BLaER1 treated with 17β-estradiol and CSF1 and Interleukin-3, amounts not matched to agents 10 nM and 100 nM (cell line): ENCODE results near the gene CAMK2G.

Experiments used
- H3K27ac ChIP-seq, 11 experiments: shearing (Covaris generic); formaldehyde crosslinking; 2 replicates each; pipeline ENCODE4 v1.8.1; 2022
- H3K27me3 ChIP-seq, 11 experiments: shearing (Covaris generic); formaldehyde crosslinking; 2 replicates each; pipeline ENCODE4 v1.8.1; 2022
- H3K36me3 ChIP-seq, 11 experiments: shearing (Covaris generic); formaldehyde crosslinking; 2 replicates each; pipeline ENCODE4 v1.8.1; 2022
- H3K4me1 ChIP-seq, 10 experiments: shearing (Covaris generic); formaldehyde crosslinking; 2 replicates each; pipeline ENCODE4 v1.8.1; 2022
- H3K4me2 ChIP-seq, 11 experiments: shearing (Covaris generic); formaldehyde crosslinking; 2 replicates each; pipeline ENCODE4 v1.8.1; 2022
- H3K4me3 ChIP-seq, 10 experiments: shearing (Covaris generic); formaldehyde crosslinking; 2 replicates each; pipeline ENCODE4 v1.8.1; 2022
- H3K9ac ChIP-seq, 11 experiments: shearing (Covaris generic); formaldehyde crosslinking; 2 replicates each; pipeline ENCODE4 v1.8.1; 2022
- H3K9me3 ChIP-seq, 11 experiments: shearing (Covaris generic); formaldehyde crosslinking; replicated peaks in 1 of 11; 2 replicates each; pipeline ENCODE4 v1.8.1; 2022
- H4K20me1 ChIP-seq, 11 experiments: shearing (Covaris generic); formaldehyde crosslinking; 2 replicates each; pipeline ENCODE4 v1.8.1; 2022
- Cebpa-rat ChIP-seq, 11 experiments: shearing (Covaris generic); IDR thresholded peaks; 2 replicates each; pipeline ENCODE4 v1.8.1; 2022

Gene CAMK2G

GRCh38 chr10:73816917-73817729 is 57.2 kb downstream of the CAMK2G start:
- no peak for TF ChIP-seq Cebpa-rat (IDR thresholded peaks at IDR 0.05)
- Histone ChIP-seq H3K9ac (peak overlapping the region in 5 of 11 experiments; percentile 1 to 33 (median 15); a peak in 4 of 22 replicates), H4K20me1 (peaks cover 0 to 5% (median 0%) of the 10 kb centered on the region in 11 experiments; a peak in 1 of 22 replicates), H3K4me2 (peak overlapping the region in 3 of 11 experiments; percentile 17 to 40 (median 31); a peak in 4 of 22 replicates), H3K36me3 (peaks cover 16 to 64% (median 47%) of the 10 kb centered on the region in 11 experiments; a peak in 19 of 22 replicates), H3K27me3 (no peaks in the 10 kb centered on the region), H3K9me3 (no peaks in the 10 kb centered on the region), H3K4me3 (no peak overlapping the region), H3K27ac (peak overlapping the region in 3 of 11 experiments; percentile 24 to 35 (median 28); a peak in 5 of 22 replicates), H3K4me1 (peaks cover 0 to 54% (median 11%) of the 10 kb centered on the region in 10 experiments; a peak in 13 of 20 replicates)

GRCh38 chr10:73815719-73816030 is 58.7 kb downstream of the CAMK2G start:
- Histone ChIP-seq H3K27ac (peak overlapping the region in 1 of 11 experiments; percentile 4; a peak in 1 of 22 replicates), H3K4me3 (no peak overlapping the region), H3K36me3 (peaks cover 10 to 52% (median 38%) of the 10 kb centered on the region in 11 experiments; a peak in 19 of 22 replicates), H3K4me1 (peaks cover 1 to 56% (median 14%) of the 10 kb centered on the region in 10 experiments; a peak in 19 of 20 replicates), H3K4me2 (peak overlapping the region in 2 of 11 experiments; percentile 17 to 40; a peak in 2 of 22 replicates), H4K20me1 (peaks cover 0 to 5% (median 0%) of the 10 kb centered on the region in 11 experiments; a peak in 3 of 22 replicates), H3K9ac (peak overlapping the region in 2 of 11 experiments; percentile 20 to 32; a peak in 2 of 22 replicates), H3K27me3 (no peaks in the 10 kb centered on the region), H3K9me3 (no peaks in the 10 kb centered on the region)
- TF ChIP-seq Cebpa-rat (IDR thresholded peaks at IDR 0.05), result no peak

GRCh38 chr10:73814896-73815718 is 59.2 kb downstream of the CAMK2G start:
- Histone ChIP-seq H3K4me2 (peak overlapping the region in 1 of 11 experiments; percentile 17; a peak in 1 of 22 replicates), H3K4me1 (peaks cover 7 to 61% (median 19%) of the 10 kb centered on the region in 10 experiments), H3K36me3 (peaks cover 10 to 52% (median 38%) of the 10 kb centered on the region in 11 experiments; a peak in 19 of 22 replicates), H3K9me3 (no peaks in the 10 kb centered on the region), H3K4me3 (no peak overlapping the region), H3K27ac (no peak overlapping the region), H4K20me1 (peaks cover 0 to 10% (median 0%) of the 10 kb centered on the region in 11 experiments; a peak in 4 of 22 replicates), H3K9ac (no peak overlapping the region), H3K27me3 (no peaks in the 10 kb centered on the region)
- TF ChIP-seq Cebpa-rat (IDR thresholded peaks at IDR 0.05), result no peak

- H3K4me1 ChIP-seq, result peaks cover 7 to 61% (median 19%) of the 10 kb centered on the region in 10 experiments
- TF ChIP-seq Cebpa-rat (IDR thresholded peaks at IDR 0.05), result no peak
Measured at GRCh38 chr10:73814276-73814895, 60.0 kb downstream of the CAMK2G start.

GRCh38 chr10:73813333-73813732 is 61.0 kb downstream of the CAMK2G start:
- H3K9me3 ChIP-seq, result no peaks in the 10 kb centered on the region
- H3K4me2 ChIP-seq, result no peak overlapping the region
- no peaks in the 10 kb centered on the region for H3K27me3 ChIP-seq
- no peak overlapping the region for H3K9ac ChIP-seq
- TF ChIP-seq Cebpa-rat (IDR thresholded peaks at IDR 0.05), result no peak
- H4K20me1 ChIP-seq, result peaks cover 0 to 25% (median 3%) of the 10 kb centered on the region in 11 experiments; a peak in 9 of 22 replicates
- H3K36me3 ChIP-seq, result peaks cover 18 to 62% (median 42%) of the 10 kb centered on the region in 11 experiments
- H3K27ac ChIP-seq, result no peak overlapping the region
- H3K4me1 ChIP-seq, result peaks cover 7 to 60% (median 19%) of the 10 kb centered on the region in 10 experiments
- no peak overlapping the region for H3K4me3 ChIP-seq

More at GRCh38 chr10:73814276-73814895, 60.0 kb downstream of the CAMK2G start:
- no peak overlapping the region for H3K27ac ChIP-seq
- H3K27me3 ChIP-seq, result no peaks in the 10 kb centered on the region
- H3K4me2 ChIP-seq, result no peak overlapping the region
- H3K4me3 ChIP-seq, result no peak overlapping the region
- H3K36me3 ChIP-seq, result peaks cover 10 to 53% (median 37%) of the 10 kb centered on the region in 11 experiments; a peak in 19 of 22 replicates
- no peak overlapping the region for H3K9ac ChIP-seq
- H4K20me1 ChIP-seq, result peaks cover 0 to 17% (median 0%) of the 10 kb centered on the region in 11 experiments; a peak in 6 of 22 replicates
- no peaks in the 10 kb centered on the region for H3K9me3 ChIP-seq

GRCh38 chr10:73812657-73813056 is 61.7 kb downstream of the CAMK2G start:
- Histone ChIP-seq H3K4me2 (peak overlapping the region in 4 of 11 experiments; percentile 56 to 67 (median 66); a peak in 6 of 22 replicates), H3K9me3 (no peaks in the 10 kb centered on the region), H3K27me3 (no peaks in the 10 kb centered on the region), H3K4me3 (no peak overlapping the region), H3K36me3 (peaks cover 21 to 62% (median 43%) of the 10 kb centered on the region in 11 experiments), H3K27ac (no peak overlapping the region), H3K4me1 (peaks cover 7 to 60% (median 21%) of the 10 kb centered on the region in 10 experiments), H3K9ac (0 out of 22 replicates have a peak overlapping the region, but pooled peaks of 1 of the 11 experiments have one; percentile 18), H4K20me1 (peaks cover 0 to 29% (median 7%) of the 10 kb centered on the region in 11 experiments; a peak in 11 of 22 replicates)
- no peak for TF ChIP-seq Cebpa-rat (IDR thresholded peaks at IDR 0.05)

- peak overlapping the region; percentile 84 to 98 (median 89) for H3K4me3 ChIP-seq
- H3K9me3 ChIP-seq, result no peaks in the 10 kb centered on the region
- no peaks in the 10 kb centered on the region for H3K27me3 ChIP-seq
- H3K9ac ChIP-seq, result peak overlapping the region; percentile 96 to 99 (median 97)
- H3K4me1 ChIP-seq, result peaks cover 14 to 61% (median 23%) of the 10 kb centered on the region in 10 experiments
- peaks cover 5 to 43% (median 17%) of the 10 kb centered on the region in 11 experiments; a peak in 13 of 22 replicates for H4K20me1 ChIP-seq
- no peak for TF ChIP-seq Cebpa-rat (IDR thresholded peaks at IDR 0.05)
- peaks cover 27 to 63% (median 50%) of the 10 kb centered on the region in 11 experiments for H3K36me3 ChIP-seq
- peak overlapping the region; percentile 92 to 99 (median 95) for H3K27ac ChIP-seq
- peak overlapping the region; percentile 85 to 97 (median 92) for H3K4me2 ChIP-seq
Measured at GRCh38 chr10:73810735-73811465, 63.5 kb downstream of the CAMK2G start.
